Small intestine (tissue), 7 donors: ENCODE results near the gene C5orf34. TPM values are rescaled to one million over a fixed set of nuclear protein-coding genes. Genes with fewer than 3 reads are reported as not detected.

Experiments used
- DNase-seq, 2 donors: peaks; one replicate each; pipeline versions ENCODE4 v3.0.0 to v3.0.0-alpha.2; 2013
- FAIRE-seq: peaks from 2 replicates; lab custom pipeline; 2012; peaks lifted over from hg19 to GRCh38; lab: Jason Lieb, UNC
- H3K27ac ChIP-seq, 3 donors: one replicate each; pipeline ENCODE4 v1.5.1; 2013; ENCODE audit warnings: low read length in 2 of 3, mild to moderate bottlenecking in 2 of 3, control low read depth in 1 of 3, inconsistent platforms in 1 of 3, low read depth in 1 of 3, moderate library complexity in 1 of 3
- H3K27me3 ChIP-seq, 3 donors: one replicate each; pipeline ENCODE4 v1.6.1; 2013; ENCODE audit warnings: low read length in 3 of 3, inconsistent platforms in 1 of 3; ENCODE audit not compliant: control insufficient read depth in 3 of 3, insufficient read depth in 3 of 3
- H3K36me3 ChIP-seq, 3 donors: one replicate each; pipeline ENCODE4 v1.6.1; 2013; ENCODE audit warnings: low read length in 3 of 3, inconsistent platforms in 1 of 3, low read depth in 1 of 3, mild to moderate bottlenecking in 1 of 3, moderate library complexity in 1 of 3; ENCODE audit not compliant: control insufficient read depth in 3 of 3, insufficient read depth in 2 of 3
- H3K4me1 ChIP-seq, 3 donors: one replicate each; pipeline ENCODE4 v1.6.1; 2013; ENCODE audit warnings: low read length in 2 of 3, inconsistent platforms in 1 of 3, low read depth in 1 of 3, mild to moderate bottlenecking in 1 of 3, moderate library complexity in 1 of 3; ENCODE audit not compliant: control insufficient read depth in 3 of 3, insufficient read depth in 2 of 3
- H3K4me3 ChIP-seq, 3 donors: one replicate each; pipeline ENCODE4 v1.5.1; 2013; ENCODE audit warnings: low read length in 3 of 3, control low read depth in 1 of 3, inconsistent platforms in 1 of 3, low read depth in 1 of 3, mild to moderate bottlenecking in 1 of 3, moderate library complexity in 1 of 3
- H3K9me3 ChIP-seq, 2 donors: one replicate each; pipeline ENCODE4 v1.6.1; 2013; ENCODE audit warnings: low read depth in 1 of 2, low read length in 1 of 2; ENCODE audit not compliant: control insufficient read depth in 2 of 2, insufficient read depth in 1 of 2
- WGBS, 3 donors: extraction: QIAGEN DNeasy Blood & Tissue Kit; methylation state at CpG; one replicate each; pipeline ENCODE4 v1.1.7; 2013; 5-methylcytosine and 5-hydroxymethylcytosine counted together
- polyA plus RNA-seq, 4 donors: library from polyadenylated mRNA; stranded (reverse) in 3 of 4; unstranded in 1 of 4; fragments of 200-250 nt in 3 of 4; fragments of 120-200 nt in 1 of 4; gene quantifications; one replicate each; pipeline versions ENCODE4 v1.2.1 to v1.2.3, GENCODE V29; 2013
- donor health status: healthy with polysubstance abuse.
- donor health status: control.
- donor health status: control.
- donor health status: Bipolar disorder and iron deficiency.
- donor health status: healthy.

The C5orf34 gene
- polyA plus RNA-seq, 4 donors, result 0.22 to 2.2 (median 2.1) TPM; not detected in 1

DNA sequence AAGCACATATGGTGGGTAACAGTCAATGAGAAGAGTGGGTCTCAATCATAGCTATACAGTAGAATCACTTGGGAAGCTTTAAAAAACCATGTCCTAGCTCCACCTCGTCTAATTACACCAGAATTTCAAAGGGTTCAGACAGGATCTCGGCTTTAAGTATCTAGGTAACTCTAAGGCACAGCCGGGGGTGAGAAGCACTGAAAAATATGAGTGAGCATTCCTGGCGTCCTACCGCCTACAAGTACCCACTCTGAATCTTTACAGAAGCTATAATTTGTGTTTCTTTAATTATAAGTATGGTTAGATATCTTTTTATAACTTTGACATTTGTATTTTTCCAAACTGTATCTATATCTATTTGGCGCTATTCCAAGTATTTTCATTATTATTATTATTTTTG, 25.8 kb upstream of the C5orf34 start:
- Histone ChIP-seq H3K9me3 (no peaks in the 10 kb centered on the region), H3K27me3 (no peaks in the 10 kb centered on the region), H3K36me3 (peaks cover 10 to 24% (median 12%) of the 10 kb centered on the region in 3 donors), H3K4me3 (no peak overlapping the region), H3K4me1 (no peaks in the 10 kb centered on the region), H3K27ac (no peak overlapping the region)
- DNase-seq (no peak), FAIRE-seq (no peak)
- WGBS, 3 donors, result 83 to 89% (median 86%) methylated on average over 6 of the region's 6 CpGs

- peaks cover 10 to 18% (median 15%) of the 10 kb centered on the region in 3 donors for H3K36me3 ChIP-seq
- FAIRE-seq, result no peak
- H3K9me3 ChIP-seq, result no peaks in the 10 kb centered on the region
- no peak overlapping the region for H3K27ac ChIP-seq
- no peaks in the 10 kb centered on the region for H3K27me3 ChIP-seq
- no peaks in the 10 kb centered on the region for H3K4me1 ChIP-seq
- DNase-seq, result no peak
- H3K4me3 ChIP-seq, result no peak overlapping the region
Observed at GRCh38 chr5:43536972-43537371, 22.0 kb upstream of the C5orf34 start.

GRCh38 chr5:43533646-43534045, 18.7 kb upstream of the C5orf34 start:
- no peak overlapping the region for H3K4me3 ChIP-seq

DNA sequence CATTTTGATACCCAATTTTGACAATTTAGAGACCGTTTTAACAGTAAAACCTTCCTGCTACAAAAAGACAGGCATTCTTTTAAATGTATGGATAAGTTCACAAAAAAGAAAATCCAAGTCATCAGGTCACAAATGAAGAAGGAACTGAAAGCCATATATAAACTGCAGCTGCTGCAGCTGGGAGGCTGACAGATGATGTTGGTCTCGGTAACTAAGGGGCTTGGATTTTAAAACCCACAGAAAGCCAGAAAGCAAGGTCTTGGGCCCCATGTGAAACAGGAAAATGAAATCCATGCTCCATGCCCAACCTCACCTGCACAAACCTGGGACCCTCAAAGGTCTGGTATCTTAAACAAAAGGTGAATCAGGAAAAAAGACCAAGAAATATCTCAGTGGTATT, 15.7 kb upstream of the C5orf34 start:
- no peaks in the 10 kb centered on the region for H3K27me3 ChIP-seq
- H3K36me3 ChIP-seq, result peaks cover 10 to 13% (median 12%) of the 10 kb centered on the region in 3 donors
- 92 to 98% (median 98%) methylated on average over 2 of the region's 2 CpGs for WGBS, 3 donors
- H3K9me3 ChIP-seq, result no peaks in the 10 kb centered on the region
- FAIRE-seq (no peak), DNase-seq (no peak)
- no peak overlapping the region for H3K27ac ChIP-seq
- no peak overlapping the region for H3K4me3 ChIP-seq
- no peaks in the 10 kb centered on the region for H3K4me1 ChIP-seq

More at GRCh38 chr5:43533646-43534045, 18.7 kb upstream of the C5orf34 start:
- Histone ChIP-seq H3K27me3 (no peaks in the 10 kb centered on the region), H3K27ac (no peak overlapping the region), H3K4me1 (no peaks in the 10 kb centered on the region), H3K36me3 (peaks cover 13 to 16% (median 13%) of the 10 kb centered on the region in 3 donors), H3K9me3 (no peaks in the 10 kb centered on the region)
- FAIRE-seq (no peak), DNase-seq (no peak)
- 53 to 71% (median 68%) methylated on average over 2 of the region's 2 CpGs for WGBS, 3 donors

DNA sequence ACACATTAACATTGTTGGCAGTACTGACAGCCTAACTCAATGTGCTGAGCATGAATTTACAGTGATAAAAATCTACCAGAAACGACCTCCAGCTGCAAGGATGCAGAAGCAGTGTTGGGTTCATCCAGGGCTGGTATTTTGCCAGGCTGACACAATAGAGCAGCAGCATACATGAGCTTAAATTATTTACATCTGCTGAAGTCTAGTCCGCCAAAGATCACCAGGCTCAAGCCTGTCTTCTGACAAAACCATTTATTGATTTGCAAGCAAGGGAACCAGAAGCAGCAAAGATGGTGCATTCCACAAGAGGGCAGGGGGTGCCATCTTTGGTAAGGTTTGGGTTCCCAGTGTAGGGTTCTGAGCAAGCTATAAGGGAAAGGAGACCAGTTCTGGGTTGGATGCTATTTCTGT, 8.7 kb upstream of the C5orf34 start:
- FAIRE-seq, result no peak
- 56 to 66% (median 60%) methylated on average over 2 of the region's 2 CpGs for WGBS, 3 donors

GRCh38 chr5:43520615-43521014, 5.7 kb upstream of the C5orf34 start:
- H3K27ac ChIP-seq, result no peak overlapping the region
- no peak overlapping the region for H3K4me3 ChIP-seq
- no peak for FAIRE-seq
- DNase-seq, result no peak
- no peaks in the 10 kb centered on the region for H3K4me1 ChIP-seq
- H3K9me3 ChIP-seq, result no peaks in the 10 kb centered on the region
- 79 to 96% (median 93%) methylated on average over 1 of the region's 1 CpG for WGBS, 3 donors
- no peaks in the 10 kb centered on the region for H3K27me3 ChIP-seq
- peaks cover 0 to 6% (median 3%) of the 10 kb centered on the region in 3 donors for H3K36me3 ChIP-seq

More for the DNA sequence above, 8.7 kb upstream of the C5orf34 start:
- Histone ChIP-seq H3K36me3 (peaks cover 0 to 6% (median 3%) of the 10 kb centered on the region in 3 donors), H3K4me1 (no peaks in the 10 kb centered on the region), H3K27ac (no peak overlapping the region), H3K4me3 (no peak overlapping the region), H3K27me3 (no peaks in the 10 kb centered on the region), H3K9me3 (no peaks in the 10 kb centered on the region)
- no peak for DNase-seq

GRCh38 chr5:43515678-43516048, 715 bp upstream of the C5orf34 start:
- Histone ChIP-seq H3K4me1 (peaks cover 0 to 9% (median 3%) of the 10 kb centered on the region in 3 donors), H3K27me3 (no peaks in the 10 kb centered on the region), H3K9me3 (no peaks in the 10 kb centered on the region), H3K36me3 (no peaks in the 10 kb centered on the region), H3K27ac (peak overlapping the region in 2 of 3 donors; percentile 93), H3K4me3 (peak overlapping the region in 2 of 3 donors; percentile 56 to 76)
- DNase-seq (no peak), FAIRE-seq (no peak)
- WGBS, 3 donors, result 13 to 21% (median 21%) methylated on average over 1 of the region's 1 CpG

- no peak for FAIRE-seq
- no peaks in the 10 kb centered on the region for H3K36me3 ChIP-seq
- H3K27ac ChIP-seq, result peak overlapping the region; percentile 27 to 93 (median 93)
- H3K9me3 ChIP-seq, result no peaks in the 10 kb centered on the region
- WGBS, 3 donors, result 0 to 1% (median 0%) methylated on average over 6 of the region's 6 CpGs
- peaks cover 0 to 9% (median 3%) of the 10 kb centered on the region in 3 donors for H3K4me1 ChIP-seq
- peak in 1 of 2 donors; percentile 21 for DNase-seq
- H3K4me3 ChIP-seq, result peak overlapping the region; percentile 34 to 76 (median 56)
- H3K27me3 ChIP-seq, result no peaks in the 10 kb centered on the region
Observed at GRCh38 chr5:43514471-43514815, 505 bp downstream of the C5orf34 start.

DNA sequence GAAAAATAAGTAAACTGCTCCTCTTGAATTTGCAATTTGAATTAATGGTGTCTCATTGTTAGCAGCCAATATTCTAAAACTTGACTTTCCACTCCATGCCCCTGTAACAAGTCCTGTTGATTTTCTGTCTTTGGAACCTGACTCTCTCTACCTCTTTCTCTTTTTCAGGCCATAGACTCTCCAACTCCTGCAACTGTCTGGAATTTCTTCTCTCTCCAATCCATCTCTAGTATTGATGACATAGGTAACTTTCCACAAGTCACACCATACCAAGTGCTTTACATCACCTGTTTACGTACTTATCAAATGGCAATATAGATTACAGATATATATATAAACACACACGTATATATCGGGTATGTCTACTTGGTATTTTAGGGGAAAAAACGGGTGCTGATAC, 923 bp downstream of the C5orf34 start:
- DNase-seq (peak in 1 of 2 donors; percentile 12), FAIRE-seq (no peak)
- Histone ChIP-seq H3K36me3 (no peaks in the 10 kb centered on the region), H3K27ac (peak overlapping the region in 1 of 3 donors; percentile 93), H3K4me3 (peak overlapping the region in 1 of 3 donors; percentile 76), H3K4me1 (peaks cover 0 to 9% (median 3%) of the 10 kb centered on the region in 3 donors), H3K27me3 (no peaks in the 10 kb centered on the region), H3K9me3 (no peaks in the 10 kb centered on the region)
- WGBS, 3 donors, result 9 to 18% (median 14%) methylated on average over 4 of the region's 4 CpGs
